ENCODE results near the gene SLC8A2.
A peak's percentile ranks its signal among the peaks of the same experiment; 100 is the strongest.
"Not testable (repeated sequence)": the region's sequence is repeated elsewhere in the genome, so short reads cannot be mapped to it uniquely, and the experiment has no call there.

Gene SLC8A2

GRCh38 chr19:47406711-47407416 lies 64.8 kb downstream of the SLC8A2 start:
- no peak for DNase-seq

- DNase-seq: no peak
Observed at GRCh38 chr19:47405854-47406417, 65.8 kb downstream of the SLC8A2 start.

- DNase-seq: no peak
Observed at GRCh38 chr19:47405197-47405550, 66.5 kb downstream of the SLC8A2 start.

GRCh38 chr19:47404334-47405196 lies 67.1 kb downstream of the SLC8A2 start:
- no peak for DNase-seq

GRCh38 chr19:47402504-47402903 lies 69.2 kb downstream of the SLC8A2 start:
- no peak for DNase-seq

GRCh38 chr19:47398707-47399597 lies 72.7 kb downstream of the SLC8A2 start:
- no peak for DNase-seq

- peak; percentile 61 to 81 for DNase-seq
Observed at GRCh38 chr19:47391510-47392223, 80.0 kb downstream of the SLC8A2 start.

GRCh38 chr19:47390533-47391488 lies 80.9 kb downstream of the SLC8A2 start:
- no peak for DNase-seq

GRCh38 chr19:47389150-47389556 lies 82.5 kb downstream of the SLC8A2 start:
- DNase-seq: peak; percentile 94 to 95

GRCh38 chr19:47388721-47389120 lies 83.0 kb downstream of the SLC8A2 start:
- DNase-seq: peak; percentile 24 to 54

- DNase-seq: not testable (repeated sequence)
Observed at GRCh38 chr19:47387623-47388022, 84.1 kb downstream of the SLC8A2 start.

- DNase-seq: not testable (repeated sequence)
Observed at GRCh38 chr19:47386582-47386981, 85.1 kb downstream of the SLC8A2 start.

- DNase-seq: not testable (repeated sequence)
Observed at GRCh38 chr19:47384533-47384932, 87.2 kb downstream of the SLC8A2 start.

GRCh38 chr19:47383890-47384289 lies 87.8 kb downstream of the SLC8A2 start:
- not testable (repeated sequence) for DNase-seq

- DNase-seq: peak in 1 of 2 experiments; percentile 16
Observed at GRCh38 chr19:47381653-47382279, 89.9 kb downstream of the SLC8A2 start.

- DNase-seq: no peak
Observed at GRCh38 chr19:47381121-47381520, 90.6 kb downstream of the SLC8A2 start.

- DNase-seq: no peak
Observed at GRCh38 chr19:47380559-47380958, 91.1 kb downstream of the SLC8A2 start.

GRCh38 chr19:47379381-47379938 lies 92.2 kb downstream of the SLC8A2 start:
- no peak for DNase-seq

GRCh38 chr19:47378246-47378645 lies 93.4 kb downstream of the SLC8A2 start:
- no peak for DNase-seq

Measured in AML-193 (cell line).